A673 (cell line): ENCODE data around the gene ADAT3.

ENCODE experiments used
- EZH2 ChIP-seq: fragments of 200-600 bp; sonication (generic); IDR thresholded peaks from 2 replicates; pipeline ENCODE4 v1.6.1; 2017; ENCODE audit warnings: borderline replicate concordance, low read depth, mild to moderate bottlenecking, mixed read lengths, antibody characterized with exemption, low read length; ENCODE audit not compliant: poor library complexity, severe bottlenecking
- TF ChIP-seq, protein P1 (sequence below): fragments of 300-800, 200-600 bp; sonication (generic); conservative IDR thresholded peaks from 2 replicates; pipeline ENCODE4 v1.5.1; 2017; ENCODE audit warnings: low read depth, mild to moderate bottlenecking, antibody characterized with exemption, low read length, moderate library complexity, mixed read lengths

DNA sequence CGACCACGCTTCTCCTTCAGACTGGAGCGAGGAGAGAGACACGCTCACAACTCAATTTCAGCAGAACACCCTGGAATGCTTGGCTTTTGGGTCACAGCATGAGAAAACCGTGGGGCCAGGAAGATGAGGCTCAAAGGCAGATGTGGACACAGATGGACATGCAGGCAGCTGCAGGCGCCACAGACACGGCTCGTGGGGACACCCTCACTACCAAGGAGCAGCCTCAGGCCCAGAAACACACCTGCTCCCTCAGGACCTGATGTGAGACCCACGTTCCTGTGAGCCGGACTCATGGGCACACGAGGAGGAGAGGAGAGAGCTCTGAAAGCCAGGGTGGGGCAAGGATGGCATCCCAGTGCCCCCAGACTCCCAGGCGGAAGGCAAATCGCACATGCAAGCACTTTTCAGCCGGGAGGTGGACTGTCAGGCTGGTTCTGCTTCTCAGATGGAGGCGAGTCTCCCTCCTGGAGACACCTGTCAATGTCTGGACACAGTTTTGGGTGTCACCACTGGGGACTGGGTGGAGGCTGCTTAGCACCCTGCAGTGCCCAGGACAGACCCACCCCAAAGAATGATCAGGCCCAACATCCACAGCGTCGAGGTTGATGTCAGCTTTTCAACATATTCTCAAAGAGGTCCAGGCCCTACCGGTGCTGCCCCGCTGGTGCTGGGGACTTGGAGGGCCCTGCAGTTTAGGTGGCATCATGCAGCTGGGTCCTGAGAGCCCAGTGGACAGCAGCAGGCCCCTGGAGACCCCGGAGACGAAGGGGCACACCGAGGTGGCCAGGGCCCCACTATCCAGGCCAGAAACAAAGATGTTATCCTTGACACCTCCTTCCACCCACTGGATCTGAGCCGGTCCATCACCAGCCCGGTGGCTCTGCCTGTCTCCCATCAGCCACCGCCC is 22.2 kb upstream of the ADAT3 start:
- TF ChIP-seq, protein P1, sequence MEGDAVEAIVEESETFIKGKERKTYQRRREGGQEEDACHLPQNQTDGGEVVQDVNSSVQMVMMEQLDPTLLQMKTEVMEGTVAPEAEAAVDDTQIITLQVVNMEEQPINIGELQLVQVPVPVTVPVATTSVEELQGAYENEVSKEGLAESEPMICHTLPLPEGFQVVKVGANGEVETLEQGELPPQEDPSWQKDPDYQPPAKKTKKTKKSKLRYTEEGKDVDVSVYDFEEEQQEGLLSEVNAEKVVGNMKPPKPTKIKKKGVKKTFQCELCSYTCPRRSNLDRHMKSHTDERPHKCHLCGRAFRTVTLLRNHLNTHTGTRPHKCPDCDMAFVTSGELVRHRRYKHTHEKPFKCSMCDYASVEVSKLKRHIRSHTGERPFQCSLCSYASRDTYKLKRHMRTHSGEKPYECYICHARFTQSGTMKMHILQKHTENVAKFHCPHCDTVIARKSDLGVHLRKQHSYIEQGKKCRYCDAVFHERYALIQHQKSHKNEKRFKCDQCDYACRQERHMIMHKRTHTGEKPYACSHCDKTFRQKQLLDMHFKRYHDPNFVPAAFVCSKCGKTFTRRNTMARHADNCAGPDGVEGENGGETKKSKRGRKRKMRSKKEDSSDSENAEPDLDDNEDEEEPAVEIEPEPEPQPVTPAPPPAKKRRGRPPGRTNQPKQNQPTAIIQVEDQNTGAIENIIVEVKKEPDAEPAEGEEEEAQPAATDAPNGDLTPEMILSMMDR: no peak
- TF ChIP-seq EZH2: no peak
